SH-SY5Y (cell line): ENCODE measurements around the gene LMNB1.

Source experiments
- GATA2 ChIP-seq: IDR thresholded peaks from 2 replicates; pipeline ENCODE4 v1.6.1; 2011; ENCODE audit warnings: mild to moderate bottlenecking, low read depth, low read length
- GATA3 ChIP-seq: IDR thresholded peaks from 2 replicates; pipeline ENCODE4 v1.6.1; 2011; ENCODE audit warnings: low read depth, mild to moderate bottlenecking, low read length, moderate library complexity

DNA sequence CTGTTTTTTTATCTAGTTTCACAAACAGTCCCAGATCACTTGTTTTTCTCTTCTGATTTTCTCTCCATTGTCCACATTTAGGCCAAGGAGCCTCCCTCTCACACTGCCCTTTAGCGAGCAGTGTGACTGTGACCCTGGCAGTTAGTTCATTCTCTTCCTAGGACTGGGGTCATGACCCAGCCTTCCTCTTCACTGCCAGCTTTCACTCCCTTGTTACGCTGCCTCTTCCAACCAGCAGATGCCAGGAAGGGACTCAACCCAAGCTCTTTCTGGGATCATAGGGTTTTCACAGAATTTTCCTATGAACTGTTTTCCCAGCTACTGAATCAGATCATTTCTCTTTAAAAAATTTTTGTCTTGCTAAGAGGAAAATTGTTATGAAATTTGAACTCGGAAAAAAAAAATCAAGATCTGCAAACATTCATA lies 70.9 kb downstream of the LMNB1 start:
- no peak for TF ChIP-seq GATA3
- TF ChIP-seq GATA2: no peak
